ENCODE measurements around the gene GPX1. TPM values are rescaled to one million over a fixed set of nuclear protein-coding genes. Genes with fewer than 3 reads are reported as not detected.

The GPX1 gene
- total and polyA plus RNA-seq, 2 of the 8 experiments (the other 6 are each of a cell fraction or from before 2014, with no cell fraction given): 250 to 757 TPM

- TF ChIP-seq E2F6 (IDR thresholded peaks at IDR 0.05): no peak
- TF ChIP-seq RFX5 (IDR thresholded peaks at IDR 0.05; ENCODE audit: borderline replicate concordance, low read depth, low read length): no peak
Observed at GRCh38 chr3:49333091-49333490, 25.1 kb downstream of the GPX1 start (continued).
